ENCODE measurements around the gene SAMD3. TPM values are rescaled to one million over a fixed set of nuclear protein-coding genes. Genes with fewer than 3 reads are reported as not detected.
"Not testable (repeated sequence)": the region's sequence is repeated elsewhere in the genome, so short reads cannot be mapped to it uniquely, and the experiment has no call there.

The SAMD3 gene, protein sequence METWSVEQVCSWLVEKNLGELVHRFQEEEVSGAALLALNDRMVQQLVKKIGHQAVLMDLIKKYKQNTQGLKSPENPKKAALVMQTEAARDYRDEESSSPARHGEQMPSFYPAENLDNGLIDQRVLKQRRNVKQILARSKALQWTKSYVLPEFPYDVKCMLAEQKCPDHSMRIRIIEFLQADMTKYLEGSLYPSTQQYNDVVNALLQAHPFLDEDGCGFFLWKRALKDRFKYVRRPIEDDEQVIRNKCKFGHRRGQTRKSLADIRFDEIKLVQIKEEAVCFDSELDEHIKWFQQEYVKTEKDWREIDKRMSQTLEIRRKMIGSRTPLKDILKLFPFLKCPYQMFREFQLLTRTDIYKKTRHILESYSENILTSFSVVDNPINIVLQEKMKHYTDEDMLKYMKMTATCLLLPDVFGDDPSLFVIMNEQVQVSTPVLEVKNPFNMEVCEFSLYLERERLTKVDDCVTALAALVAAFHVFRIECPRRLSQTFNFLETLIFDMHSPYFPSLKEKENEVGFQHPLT
- not detected for polyA plus RNA-seq (2013, experiment 1 of 2; ENCODE audit: insufficient read length)
- polyA plus RNA-seq (2013, experiment 2 of 2; ENCODE audit: insufficient read length): not detected

DNA sequence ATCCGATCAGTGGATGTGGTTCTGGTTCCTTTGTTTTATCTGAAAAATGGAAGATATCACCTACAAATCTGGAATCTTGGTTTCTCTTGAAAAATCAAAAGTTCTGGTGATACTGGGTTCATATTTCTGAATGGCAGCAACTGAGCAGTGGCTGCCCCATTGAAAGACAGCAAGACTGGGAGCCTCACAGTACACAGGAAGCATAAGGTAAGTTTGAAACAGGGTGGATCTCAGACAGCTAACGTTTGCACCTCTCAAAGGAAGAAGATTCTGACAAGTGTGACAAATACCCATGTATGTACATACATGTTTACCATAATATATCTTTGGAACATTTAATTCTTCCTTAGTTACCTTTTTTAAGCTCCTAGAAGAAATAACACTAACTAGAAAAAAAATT is at the start of gene SAMD3:
TSS of gene SAMD3 (minus strand) at position 177 of the 400 bp plus-strand sequence. CDS start 7,678 bp downstream, outside the sequence.
- no peak for DNase-seq

DNA sequence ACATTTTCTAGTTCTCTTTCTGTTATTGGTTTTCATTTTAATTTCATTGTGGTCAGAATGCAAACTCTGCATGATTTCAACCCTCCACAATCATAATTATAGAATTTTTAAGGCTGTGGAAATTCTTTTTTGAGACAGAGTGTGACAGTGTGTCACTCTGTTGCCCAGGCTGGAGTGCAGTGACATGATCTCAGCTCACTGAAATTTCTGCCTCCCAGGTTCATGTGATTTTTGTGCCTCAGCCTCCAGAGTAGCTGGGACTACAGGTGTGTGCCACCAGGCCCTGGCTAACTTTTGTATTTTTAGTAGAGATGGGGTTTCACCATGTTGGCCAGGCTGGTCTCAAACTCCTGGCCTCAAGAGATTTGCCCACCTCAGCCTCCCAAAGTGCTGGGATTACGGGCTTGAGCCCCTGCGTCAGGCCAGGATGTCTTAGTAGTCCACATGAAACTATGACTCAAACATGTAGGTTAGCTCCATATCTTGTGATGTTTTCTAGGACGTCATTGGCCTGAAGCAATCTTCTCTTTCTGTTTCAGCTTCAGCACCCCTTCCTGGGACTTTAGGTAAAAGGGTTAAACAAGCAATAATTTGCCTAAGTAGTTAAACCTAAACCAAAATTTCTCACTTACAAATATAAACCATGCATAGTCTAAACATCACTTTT is 47.4 kb upstream of the SAMD3 start:
- no peak for DNase-seq

DNA sequence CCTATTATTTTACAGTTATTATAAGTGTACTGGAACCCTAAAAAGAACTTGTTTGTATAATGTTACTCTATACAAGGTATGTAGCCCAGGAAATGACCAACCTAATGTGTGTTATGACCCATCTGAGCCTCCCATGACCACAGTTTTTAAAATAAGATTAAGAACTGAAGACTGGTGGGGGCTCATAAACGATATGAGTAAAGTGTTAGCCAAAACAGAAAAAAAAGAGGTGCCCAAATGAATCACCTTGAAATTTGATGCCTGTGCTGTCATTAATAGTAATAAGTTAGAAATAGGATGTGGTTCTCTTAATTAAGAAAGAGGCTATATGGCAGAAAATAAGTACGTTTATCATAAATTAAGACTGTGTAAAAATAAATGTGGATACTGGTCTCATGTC is 42.8 kb upstream of the SAMD3 start:
- DNase-seq: not testable (repeated sequence)

DNA sequence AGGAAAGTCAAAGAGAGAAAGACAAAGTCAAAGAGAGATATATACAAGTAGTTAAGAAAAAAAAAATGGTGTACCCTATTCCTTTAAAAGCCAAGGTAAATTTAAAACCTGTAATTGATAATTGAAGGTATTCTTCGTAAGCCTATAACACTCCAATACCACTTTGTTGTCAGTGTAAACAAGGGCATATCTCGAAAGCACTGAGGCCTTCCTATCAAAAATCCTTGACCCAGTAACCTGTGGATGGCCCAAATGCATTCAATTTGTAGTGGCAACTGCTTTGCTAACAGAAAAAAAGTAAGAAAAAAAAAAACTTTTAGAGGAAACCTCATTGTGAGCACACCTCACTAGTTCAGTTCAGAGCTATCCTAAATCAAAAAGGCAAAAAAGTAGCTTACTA is 39.3 kb upstream of the SAMD3 start:
- DNase-seq: no peak

DNA sequence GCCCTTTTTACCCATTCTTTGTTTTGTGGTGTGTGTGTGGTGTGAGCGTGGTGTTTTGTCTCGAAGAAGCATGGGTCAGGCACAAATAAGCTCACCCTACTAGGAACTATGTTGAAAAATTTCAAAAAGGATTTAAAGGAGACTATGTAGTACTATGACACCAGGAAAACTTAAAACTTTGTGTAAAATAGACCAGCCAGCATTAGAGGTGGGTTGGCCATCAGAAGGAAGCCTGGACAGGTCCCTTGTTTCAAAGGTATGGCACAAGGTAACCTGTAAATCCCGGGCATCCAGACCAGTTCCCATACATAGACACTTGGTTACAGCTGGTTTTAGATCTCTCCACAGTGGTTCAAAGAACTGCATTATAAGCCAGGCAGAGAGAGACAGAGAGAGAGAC is 38.8 kb upstream of the SAMD3 start:
- not testable (repeated sequence) for DNase-seq

DNA sequence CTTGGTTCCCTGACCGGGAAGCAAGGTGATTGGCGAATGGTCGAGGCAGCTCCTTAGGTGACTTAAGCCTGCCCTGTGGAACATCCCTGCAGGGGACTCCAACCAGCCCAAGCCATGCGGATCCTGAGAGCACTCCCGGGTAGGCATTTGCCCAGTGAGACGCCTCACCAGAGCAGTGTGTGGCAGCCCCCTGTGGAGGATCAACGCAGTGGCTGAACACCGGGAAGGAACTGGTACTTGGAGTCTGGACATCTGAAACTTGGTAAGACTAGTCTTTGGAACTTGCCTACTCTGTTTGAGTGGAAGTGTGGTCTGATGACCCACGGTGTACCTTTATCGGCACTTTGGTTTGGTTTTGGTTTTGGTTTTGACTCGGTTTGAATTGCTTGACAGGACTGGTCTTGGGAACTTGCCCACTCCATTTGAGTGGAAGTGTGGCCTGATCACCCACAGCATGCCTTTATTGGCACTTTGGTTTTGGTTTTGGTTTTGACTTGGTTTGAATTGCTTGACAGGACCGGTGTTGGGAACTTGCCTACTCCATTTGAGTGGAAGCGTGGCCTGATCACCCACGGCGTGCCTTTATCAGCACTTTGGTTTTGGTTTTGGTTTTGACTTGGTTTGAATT is 38.0 kb upstream of the SAMD3 start:
- not testable (repeated sequence) for DNase-seq

DNA sequence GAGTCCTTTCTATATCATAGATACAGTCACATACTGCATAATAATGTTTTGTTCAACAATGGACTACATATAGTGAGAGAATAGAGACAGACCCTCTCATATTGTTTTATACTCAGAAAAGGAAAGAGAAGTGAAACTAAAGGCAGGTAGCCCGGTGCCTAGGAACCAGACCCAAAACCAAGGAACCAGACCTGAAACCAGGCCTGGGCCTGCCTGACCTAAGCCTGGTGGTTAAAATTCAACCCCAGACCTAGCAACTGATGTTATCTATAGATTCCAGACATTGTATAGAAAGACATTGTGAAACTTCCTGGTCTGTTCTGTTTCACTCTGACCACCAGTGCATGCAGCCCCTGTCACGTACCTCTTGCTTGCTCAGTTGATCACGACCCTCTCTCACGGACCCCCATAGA is 37.3 kb upstream of the SAMD3 start:
- DNase-seq: not testable (repeated sequence)

DNA sequence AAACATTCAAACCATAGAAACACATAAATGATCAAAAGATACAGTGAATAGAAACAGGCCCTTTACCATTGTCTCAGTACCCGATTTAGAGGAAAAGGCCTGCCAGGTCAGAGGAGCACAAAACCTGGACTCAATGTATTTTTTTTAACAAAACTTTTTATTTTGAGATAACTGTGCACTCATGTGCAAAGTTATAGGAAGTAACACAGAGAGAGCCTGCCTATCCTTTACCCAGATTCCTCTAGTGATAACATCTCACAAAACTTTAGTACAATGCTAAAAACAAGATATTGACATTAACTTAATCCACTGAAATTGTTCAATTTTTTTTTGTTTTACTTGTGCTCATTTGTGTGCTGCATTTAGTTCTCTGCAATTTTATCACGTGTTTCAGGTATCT is 36.8 kb upstream of the SAMD3 start:
- no peak for DNase-seq

DNA sequence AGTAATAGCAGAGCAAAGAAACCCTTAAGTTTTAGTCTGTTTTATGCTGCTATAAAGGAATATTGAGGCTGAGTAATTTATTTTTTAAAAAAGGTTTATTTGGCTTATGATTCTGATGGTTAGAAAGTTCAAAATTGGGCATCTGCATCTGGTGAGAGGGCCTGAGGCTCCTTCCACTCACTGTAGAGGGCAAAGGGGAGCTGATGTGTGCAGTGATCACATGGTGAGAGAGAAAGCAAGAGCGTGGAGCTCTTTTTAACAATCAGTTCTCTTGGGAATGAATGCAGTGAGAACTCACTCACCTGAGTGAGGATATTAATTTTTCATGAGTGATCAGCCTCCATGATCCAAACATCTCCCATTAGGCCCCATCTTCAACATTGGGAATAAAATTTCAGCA is 36.4 kb upstream of the SAMD3 start:
- DNase-seq: no peak

DNA sequence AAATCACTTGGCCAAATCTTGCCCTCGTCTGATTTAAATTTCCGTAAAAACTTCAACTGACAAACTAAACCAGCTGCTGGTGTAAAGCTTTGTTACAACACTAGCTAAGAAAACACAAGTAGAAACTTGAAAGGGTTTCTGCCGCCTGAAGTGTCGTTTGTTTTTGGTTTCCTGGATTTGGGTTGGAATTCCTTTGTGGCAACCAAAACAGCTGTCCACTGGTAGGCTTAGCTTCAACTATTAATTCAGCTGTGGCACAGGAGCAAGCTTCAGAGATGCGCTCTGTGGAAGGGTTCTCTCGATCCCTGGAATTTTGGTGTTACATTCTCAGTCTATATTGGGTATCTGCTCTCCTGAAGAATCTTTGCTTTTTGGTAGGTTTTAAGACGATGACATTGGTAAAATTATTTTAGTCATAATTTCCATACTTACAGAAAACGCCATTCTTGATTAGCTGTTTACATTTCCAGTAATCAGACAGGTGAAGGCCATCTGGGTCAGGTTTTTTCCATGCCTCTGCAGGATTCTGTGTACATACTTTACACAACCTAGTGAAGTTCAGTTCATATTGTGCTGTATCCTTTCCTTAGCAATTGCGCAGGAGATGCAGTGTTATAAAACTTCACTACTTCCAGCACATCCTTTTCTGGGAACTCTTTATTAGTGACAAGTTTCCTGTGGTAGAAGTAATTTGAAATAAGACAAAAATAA is 29.9 kb upstream of the SAMD3 start:
- DNase-seq: no peak

DNA sequence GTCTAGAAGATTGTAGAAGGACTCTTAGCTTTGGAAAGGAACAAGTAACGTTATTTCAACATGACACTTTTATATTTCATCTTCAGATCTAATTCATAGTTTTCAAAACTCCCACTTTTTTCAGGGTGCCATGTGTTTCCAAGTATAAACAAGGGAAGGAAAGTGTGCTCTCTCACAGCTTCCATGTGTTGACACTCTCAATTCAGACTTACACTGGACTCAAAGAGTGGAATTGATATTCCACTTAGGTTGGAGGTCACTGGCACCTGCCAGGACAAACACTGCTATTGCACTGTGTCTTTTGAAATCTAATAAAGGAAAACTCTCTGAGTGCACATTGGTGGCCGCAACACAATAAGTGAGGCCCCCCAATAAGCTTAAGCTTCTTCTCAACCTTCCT is 22.5 kb upstream of the SAMD3 start:
- no peak for DNase-seq

DNA sequence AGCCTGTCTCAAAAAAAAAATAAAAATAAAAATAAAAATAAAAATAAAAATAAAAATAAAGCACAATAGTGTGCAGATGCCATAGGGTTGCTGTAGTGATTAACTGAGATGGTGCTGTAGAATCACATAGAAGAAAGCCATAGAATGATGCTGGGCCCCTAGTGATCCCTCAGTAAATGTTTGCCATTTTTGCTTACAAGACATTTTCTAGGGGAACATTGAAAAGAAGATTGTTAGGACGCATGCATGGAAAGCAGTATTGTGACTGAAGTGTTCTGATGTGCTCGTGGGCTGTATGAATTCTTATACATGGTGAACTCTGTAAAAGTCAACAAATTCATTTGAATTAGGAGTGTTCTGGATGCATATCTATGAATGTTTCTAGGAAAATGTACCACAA is 22.0 kb upstream of the SAMD3 start:
- no peak for DNase-seq

DNA sequence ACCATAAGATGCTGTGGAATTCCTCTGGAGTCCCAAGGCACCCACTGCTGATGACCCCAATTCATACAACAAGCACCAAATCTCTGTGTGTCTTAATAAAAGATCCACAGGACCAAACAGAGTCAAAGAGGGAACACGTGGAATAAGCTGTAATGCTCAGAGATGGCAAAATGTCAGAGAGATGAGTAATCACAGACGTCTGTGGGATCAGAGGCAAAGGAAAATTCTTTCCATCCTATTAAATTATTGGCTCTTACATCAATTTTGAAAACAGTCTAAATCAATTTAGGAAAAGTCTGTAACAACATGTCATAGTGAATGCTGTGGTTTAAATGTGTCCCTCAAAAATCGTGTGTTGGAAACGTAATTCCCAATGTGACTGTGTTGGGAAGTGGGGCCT is 17.5 kb upstream of the SAMD3 start:
- DNase-seq: peak; percentile 85

DNA sequence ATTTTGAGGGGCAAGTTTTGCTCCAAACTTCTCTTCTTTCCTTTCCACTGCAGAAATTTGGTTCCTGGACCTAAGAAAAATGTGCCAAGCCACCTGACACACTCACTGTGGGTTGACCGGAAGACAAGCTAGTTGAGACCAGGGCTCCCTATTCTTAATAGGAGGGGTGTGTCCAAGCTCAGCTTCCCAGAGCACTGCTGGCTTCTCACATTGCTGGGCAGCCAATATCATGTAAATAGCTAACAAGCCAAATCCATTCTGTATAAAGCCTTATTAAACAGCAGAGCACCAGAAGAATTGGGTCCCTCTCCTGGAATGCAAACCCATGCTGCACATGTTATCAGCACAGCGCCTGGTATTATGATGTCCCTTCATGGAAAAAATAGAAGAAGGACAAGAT is 17.0 kb upstream of the SAMD3 start:
- no peak for DNase-seq

DNA sequence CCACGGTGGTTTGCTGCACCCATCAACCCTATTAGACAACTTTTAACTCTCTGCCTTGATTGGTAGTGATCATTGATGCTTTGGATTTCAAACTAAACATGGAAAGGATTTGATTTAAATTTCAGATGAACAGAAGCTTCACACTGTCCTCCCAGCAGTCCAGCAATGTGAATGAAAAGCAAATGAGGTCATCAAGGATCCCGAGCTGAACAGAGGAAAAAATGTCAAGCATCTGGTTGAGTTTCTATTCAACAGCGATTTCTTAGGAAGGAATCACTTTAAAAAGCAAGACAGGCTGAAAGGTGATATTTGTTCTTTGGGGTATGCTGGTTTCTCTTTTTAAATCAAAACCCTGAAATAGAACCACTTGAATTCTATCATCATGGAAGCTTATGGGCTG is 10.6 kb upstream of the SAMD3 start:
- DNase-seq: peak; percentile 60

DNA sequence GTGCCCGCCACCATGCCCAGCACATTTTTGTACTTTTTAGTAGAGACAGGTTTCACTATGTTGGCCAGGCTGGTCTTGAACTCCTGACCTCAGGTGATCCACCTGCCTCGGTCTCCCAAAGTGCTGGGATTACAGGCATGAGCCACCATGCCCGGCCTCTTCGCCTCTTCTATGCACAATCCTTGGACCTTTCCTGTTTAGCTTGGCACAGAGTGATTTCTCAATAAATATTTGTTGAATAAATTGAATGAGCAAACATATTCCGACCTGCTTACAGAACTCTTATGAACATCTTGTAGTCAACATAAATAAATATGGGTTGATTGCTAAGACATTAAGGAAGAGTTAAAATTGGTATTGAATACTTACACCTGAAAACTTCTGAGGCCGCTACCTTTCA is 7.8 kb upstream of the SAMD3 start:
- DNase-seq: not testable (repeated sequence)

DNA sequence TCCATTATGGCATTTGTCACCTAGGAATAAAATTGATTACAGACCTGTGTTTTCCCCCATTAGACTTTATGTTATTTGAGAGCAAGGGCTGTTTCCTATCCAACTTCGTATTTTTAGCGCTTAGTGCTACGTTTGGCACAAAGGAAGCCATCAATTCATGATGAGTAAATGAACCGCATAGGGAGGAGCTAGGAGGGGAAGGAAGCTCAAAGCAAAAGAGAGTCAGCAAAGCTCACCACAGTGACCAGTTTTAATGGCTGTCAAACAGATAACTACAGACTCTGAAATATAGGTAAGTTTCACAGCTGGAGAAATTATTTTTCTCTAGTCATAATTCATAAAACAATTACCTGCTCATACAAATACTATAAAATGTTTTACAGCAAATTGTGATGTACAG is 6.9 kb upstream of the SAMD3 start:
- DNase-seq: no peak

DNA sequence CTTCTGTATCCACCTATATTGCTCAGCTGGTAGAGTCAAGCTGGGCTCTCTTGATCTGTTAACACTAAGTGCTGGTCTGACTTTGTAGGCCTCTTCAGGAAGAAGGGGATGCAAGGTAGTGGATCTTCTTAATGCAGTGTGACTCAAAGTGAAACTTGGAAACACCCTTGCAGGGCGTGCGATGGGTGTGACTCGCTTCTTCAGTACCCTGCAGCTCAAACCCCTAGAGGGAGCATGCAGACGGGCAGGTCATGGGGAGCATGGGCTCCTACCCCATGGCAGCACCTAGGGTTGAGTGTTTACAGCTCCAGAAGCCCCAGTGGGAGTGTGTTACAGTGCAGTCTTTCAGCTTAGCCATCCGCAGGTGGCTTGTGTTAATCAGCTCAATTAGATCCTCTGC is 757 bp upstream of the SAMD3 start:
- no peak for DNase-seq

DNA sequence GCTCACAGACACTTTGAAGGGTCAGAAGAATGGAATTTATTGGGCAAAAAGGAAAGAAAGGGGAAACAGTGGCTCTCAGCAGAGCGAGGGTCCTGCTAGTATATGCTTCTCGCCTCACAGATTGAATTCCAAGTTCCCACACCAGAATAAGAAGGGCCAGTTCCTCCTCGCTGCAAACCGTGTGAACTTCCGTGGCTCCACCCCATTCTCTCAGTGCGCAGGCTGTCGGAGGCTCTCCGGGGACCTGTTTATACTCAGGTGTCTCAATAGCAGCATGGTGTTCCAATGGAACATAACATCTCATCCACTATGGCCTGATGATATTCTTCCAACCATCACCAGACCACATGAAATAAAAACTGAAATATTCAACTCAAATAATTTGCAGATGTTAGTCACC is 4.6 kb downstream of the SAMD3 start:
- no peak for DNase-seq

DNA sequence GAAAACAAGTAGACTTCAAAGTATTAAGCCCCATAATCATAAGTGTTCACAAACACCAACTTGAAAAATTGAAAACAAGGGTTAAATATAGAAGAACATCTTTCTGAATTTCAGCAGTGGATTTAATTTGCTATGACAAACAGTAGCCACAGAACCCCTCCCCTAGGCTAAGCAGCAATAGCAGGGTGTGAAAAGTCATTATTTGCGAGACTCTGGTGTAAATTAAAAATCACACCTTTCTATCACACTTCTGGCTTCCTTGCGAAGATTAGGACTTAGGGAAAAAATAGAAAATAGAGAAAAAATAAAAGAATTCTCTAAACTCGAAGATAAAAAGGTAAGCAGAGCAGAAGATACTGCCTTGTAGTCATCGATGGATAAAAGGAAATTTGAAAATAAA is 6.1 kb downstream of the SAMD3 start:
- DNase-seq: no peak

DNA sequence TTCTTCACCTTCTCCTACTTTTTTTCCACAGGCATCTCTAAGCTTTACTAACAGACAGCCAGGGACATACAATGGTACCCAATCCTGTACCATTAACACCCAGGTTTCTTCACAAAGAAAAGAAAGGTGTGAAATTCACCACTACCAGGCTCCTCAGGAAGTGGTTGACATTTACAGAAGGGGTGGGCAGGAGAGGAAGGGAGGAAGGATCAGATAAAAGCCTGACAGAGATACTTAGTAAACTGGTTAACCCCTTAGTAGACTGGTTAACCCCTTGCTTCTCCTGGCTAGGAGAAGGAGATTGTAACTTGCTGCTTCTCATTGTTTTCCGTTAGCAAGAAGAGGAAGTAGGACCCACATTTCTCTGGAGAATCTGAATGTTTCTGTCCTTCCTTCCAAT is 7.2 kb downstream of the SAMD3 start:
- no peak for DNase-seq

DNA sequence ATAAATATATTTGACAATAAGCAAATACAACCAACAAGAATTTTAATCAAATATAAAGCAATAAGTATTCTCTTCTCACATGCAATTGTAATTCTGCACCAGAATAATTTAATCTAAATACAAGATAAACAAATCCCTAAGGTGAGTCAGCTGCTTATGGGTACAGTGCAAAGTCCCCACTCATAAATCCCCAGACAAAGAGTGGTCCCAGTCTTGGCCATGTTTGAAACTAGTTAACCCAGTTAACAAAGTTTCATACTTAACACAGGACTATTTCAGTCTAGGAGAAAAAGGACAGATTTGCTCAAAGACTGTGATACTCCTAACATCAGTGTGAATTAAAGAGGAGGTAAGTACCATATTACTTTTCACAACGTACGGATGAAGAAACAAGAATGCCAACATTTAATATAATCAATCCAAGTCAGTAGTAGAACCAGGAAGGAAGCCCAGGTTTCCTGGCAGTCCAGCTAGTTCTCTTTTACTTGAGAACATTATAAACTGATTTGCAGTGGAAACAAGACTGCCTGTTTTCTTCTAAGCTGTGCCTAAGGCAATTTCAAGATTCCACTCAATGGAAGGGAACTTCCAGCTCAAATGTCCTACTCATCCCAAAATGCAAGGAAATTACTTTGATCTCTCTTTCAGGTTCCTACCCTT is 10.4 kb downstream of the SAMD3 start:
- no peak for DNase-seq

All from fibroblast of skin of scalp (primary cell).